Kidney epithelial cell (primary cell): Measurements from ENCODE around the gene CD4. TPM values are rescaled to one million over a fixed set of nuclear protein-coding genes. Genes with fewer than 3 reads are reported as not detected.

Source experiments
- DNase-seq: peaks from one replicate; pipeline ENCODE4 v3.0.0-alpha.2; 2010; ENCODE audit warnings: low read depth
- H3K27me3 ChIP-seq: 2 replicates; pipeline ENCODE4 v1.6.0; 2011; ENCODE audit warnings: low read length; ENCODE audit not compliant: control insufficient read depth, insufficient read depth
- H3K36me3 ChIP-seq: 2 replicates; pipeline ENCODE4 v1.5.1; 2011; ENCODE audit warnings: low read length; ENCODE audit not compliant: control insufficient read depth, insufficient read depth
- H3K4me3 ChIP-seq: 2 replicates; pipeline ENCODE4 v1.5.1; 2011; ENCODE audit warnings: low read depth, mild to moderate bottlenecking, control low read depth, low read length
- total RNA-seq: library from RNA; depleted of rRNA; stranded (reverse); fragments of >200 nt; gene quantifications from 2 replicates; pipeline ENCODE4 v1.2.3, GENCODE V29; 2015
- TF ChIP-seq, protein P1 (sequence below): IDR thresholded peaks from 2 replicates; pipeline ENCODE4 v1.5.1; 2011; ENCODE audit warnings: mild to moderate bottlenecking, moderate library complexity, low read length, control low read depth, inconsistent platforms; ENCODE audit not compliant: insufficient read depth, poor library complexity, severe bottlenecking

CD4 gene
- total RNA-seq, 1 donor from 2014 or later = 0.08 TPM

DNA sequence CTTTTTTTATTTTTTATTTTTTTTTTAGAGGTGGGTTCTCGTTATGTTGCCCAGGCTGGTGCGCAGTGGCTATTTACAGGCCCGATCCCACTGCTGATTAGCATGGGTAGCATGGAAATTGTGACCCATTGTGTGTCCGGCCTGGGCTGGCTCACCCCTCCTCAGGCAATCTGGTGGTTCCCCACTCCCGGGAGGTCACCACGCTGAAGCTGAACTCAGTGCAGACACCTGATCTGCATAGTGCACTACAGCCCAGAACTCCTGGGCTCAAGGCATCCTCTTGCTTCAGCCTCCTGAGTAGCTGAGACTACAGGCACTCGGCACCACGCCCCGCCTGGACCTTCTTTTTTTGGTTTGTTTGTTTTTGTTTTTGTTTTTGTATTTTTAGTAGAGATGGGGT is 5.5 kb upstream of the CD4 start:
- no peak for DNase-seq
- Histone ChIP-seq H3K27me3 (no peaks in the 10 kb centered on the region), H3K36me3 (no peaks in the 10 kb centered on the region), H3K4me3 (no peak overlapping the region)
- TF ChIP-seq, protein P1, sequence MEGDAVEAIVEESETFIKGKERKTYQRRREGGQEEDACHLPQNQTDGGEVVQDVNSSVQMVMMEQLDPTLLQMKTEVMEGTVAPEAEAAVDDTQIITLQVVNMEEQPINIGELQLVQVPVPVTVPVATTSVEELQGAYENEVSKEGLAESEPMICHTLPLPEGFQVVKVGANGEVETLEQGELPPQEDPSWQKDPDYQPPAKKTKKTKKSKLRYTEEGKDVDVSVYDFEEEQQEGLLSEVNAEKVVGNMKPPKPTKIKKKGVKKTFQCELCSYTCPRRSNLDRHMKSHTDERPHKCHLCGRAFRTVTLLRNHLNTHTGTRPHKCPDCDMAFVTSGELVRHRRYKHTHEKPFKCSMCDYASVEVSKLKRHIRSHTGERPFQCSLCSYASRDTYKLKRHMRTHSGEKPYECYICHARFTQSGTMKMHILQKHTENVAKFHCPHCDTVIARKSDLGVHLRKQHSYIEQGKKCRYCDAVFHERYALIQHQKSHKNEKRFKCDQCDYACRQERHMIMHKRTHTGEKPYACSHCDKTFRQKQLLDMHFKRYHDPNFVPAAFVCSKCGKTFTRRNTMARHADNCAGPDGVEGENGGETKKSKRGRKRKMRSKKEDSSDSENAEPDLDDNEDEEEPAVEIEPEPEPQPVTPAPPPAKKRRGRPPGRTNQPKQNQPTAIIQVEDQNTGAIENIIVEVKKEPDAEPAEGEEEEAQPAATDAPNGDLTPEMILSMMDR = no peak

DNA sequence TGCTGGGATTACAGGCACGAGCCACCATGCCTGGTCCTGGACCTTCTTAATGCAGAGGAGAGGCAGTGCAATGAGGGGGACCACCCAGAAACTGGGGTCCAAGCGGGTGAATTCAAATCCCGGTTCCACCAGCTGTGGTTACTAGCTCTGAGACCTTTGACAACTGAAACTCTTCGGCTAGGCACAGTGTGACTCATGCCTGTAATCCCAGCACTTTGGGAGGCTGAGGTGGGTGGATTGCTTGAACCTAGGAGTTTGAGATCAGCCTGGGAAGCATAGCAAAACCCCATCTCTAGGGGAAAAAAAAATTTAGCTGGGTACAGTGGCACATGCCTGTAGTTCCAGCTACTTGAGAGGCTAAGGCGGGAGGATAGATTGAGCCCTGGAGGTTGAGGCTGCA is 5.0 kb upstream of the CD4 start:
- Histone ChIP-seq H3K27me3 (no peaks in the 10 kb centered on the region), H3K4me3 (no peak overlapping the region), H3K36me3 (no peaks in the 10 kb centered on the region)
- TF ChIP-seq, protein P1 = no peak
- no peak for DNase-seq

DNA sequence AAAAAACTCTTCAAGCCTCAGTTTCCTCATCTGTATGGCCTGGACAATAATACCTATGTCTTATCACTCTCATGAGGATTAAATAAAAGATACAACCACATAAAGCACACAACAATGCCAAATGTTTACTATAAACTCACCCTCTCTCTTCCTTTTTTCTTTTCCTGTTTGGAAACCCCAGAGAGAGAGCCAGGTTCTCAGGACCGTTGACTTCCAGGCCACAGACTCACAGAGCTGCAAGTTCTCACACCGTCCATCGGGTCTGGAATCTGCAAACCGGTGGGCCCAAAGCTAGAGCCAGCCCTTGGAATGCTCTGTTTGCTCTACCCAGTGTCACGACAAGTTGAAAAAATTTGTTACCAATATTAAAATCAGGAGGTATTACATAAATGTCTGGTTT is 4.6 kb upstream of the CD4 start:
- no peaks in the 10 kb centered on the region for H3K36me3 ChIP-seq
- no peak for DNase-seq
- no peaks in the 10 kb centered on the region for H3K27me3 ChIP-seq
- no peak overlapping the region for H3K4me3 ChIP-seq
- TF ChIP-seq, protein P1 = no peak

DNA sequence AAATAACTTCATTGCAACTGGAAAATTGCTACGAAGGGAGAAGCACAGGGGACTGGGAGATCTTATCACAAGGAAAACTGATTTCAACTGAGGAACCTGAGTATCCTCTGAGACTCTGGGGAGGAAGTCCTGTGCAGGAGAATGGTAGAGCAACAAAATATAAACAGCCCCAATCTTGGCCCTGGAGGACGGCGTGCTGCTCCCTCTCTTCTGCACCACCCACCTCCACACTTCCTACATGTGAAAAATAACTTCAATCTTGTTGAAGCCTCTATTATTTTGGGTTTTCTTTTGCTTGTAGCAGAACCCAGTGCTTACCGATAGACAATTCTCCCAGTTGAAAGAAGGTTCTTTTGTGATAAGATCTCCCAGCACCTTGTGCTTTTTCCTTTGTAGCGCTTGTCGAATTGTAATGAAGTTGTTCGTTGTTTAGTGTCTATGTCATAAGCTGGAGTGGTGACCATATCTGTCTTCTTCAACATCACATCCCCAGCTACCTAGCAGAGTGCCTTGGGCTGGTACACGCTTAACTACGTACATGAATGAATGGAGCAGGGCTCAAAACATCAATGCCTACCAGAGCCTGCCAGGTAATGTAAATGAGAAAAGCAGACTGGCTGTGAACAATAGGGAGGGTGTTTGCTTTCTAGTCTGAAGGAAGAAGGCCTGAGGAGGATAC is 2.8 kb upstream of the CD4 start:
- H3K27me3 ChIP-seq = no peaks in the 10 kb centered on the region
- no peaks in the 10 kb centered on the region for H3K36me3 ChIP-seq
- TF ChIP-seq, protein P1 = no peak
- H3K4me3 ChIP-seq = no peak overlapping the region
- DNase-seq = no peak

DNA sequence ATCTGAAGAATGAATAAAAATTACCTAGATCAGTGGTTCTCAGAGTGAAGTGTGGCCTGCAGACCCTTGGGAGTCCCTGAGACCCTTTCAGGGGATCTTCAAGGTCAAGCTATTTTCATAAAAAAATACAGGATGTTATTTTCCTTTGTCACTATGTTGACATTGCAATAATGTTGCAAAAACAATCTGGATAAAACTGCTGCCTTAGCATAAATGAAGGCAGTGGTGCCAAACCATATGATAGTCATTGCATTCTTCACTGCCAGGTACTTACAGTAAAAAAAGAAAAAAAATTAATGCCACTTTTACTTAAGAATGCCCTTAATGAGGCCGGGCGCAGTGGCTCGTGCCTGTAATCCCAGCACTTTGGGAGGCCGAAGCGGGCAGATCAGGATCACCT is 2.0 kb upstream of the CD4 start:
- DNase-seq = no peak
- TF ChIP-seq, protein P1 = no peak
- Histone ChIP-seq H3K27me3 (no peaks in the 10 kb centered on the region), H3K36me3 (no peaks in the 10 kb centered on the region), H3K4me3 (no peak overlapping the region)

DNA sequence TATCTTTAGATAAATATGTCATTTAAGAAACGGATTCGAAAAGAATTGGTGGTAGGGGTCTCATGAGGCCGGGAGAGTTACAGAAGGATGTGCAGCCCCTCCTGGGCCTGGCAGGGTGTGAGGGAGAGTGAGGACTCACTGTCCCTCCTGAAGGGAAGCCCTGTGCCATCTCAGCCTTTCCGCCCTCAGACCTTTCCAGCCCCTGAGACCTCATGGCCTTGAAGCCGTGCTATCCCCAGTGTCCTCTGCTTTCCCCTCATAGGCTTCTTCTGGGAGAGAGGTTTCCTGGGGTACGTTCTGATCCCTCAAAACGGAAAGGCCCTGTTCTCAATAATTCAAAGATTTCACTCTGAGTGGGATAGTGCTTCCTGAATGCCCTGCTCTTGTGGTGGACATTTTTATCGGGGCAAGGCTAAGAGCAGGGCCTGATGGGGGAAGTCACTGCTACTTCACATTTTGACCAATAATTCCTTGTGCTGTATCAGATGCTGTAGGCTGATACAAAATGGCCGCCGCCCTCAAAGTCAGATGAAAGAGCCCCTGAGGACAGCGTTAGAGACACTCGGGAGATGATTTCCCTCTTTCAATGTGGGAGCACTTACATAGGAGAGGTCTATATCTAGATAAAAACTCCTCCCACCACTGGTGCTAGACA is 1.3 kb downstream of the CD4 start:
- no peaks in the 10 kb centered on the region for H3K27me3 ChIP-seq
- no peak overlapping the region for H3K4me3 ChIP-seq
- H3K36me3 ChIP-seq = no peaks in the 10 kb centered on the region
- TF ChIP-seq, protein P1 = no peak
- no peak for DNase-seq
